ENCODE results near the gene ERBB3.

GRCh38 chr12:56031987-56032386 lies 48.0 kb upstream of the ERBB3 start:
- no peak for TF ChIP-seq POLR2AphosphoS5 (IDR thresholded peaks at IDR 0.05)
- TF ChIP-seq POLR2A (IDR thresholded peaks at IDR 0.05), result no peak
- TF ChIP-seq CTCF (IDR thresholded peaks at IDR 0.05), result no peak

Data from breast epithelium (tissue), 3 donors.